Nephron progenitor cell (in vitro differentiated cells): ENCODE results near the gene SREBF1.

Experiments used
- DNase-seq: peaks from one replicate; pipeline ENCODE4 v3.0.0; 2021
- H3K27ac Mint-ChIP-seq: 2 replicates; pipeline ENCODE4 v1.8.0; 2021; ENCODE audit warnings: mild to moderate bottlenecking, moderate library complexity, mixed read lengths
- H3K27me3 Mint-ChIP-seq: 2 replicates; pipeline ENCODE4 v1.8.0; 2021; ENCODE audit warnings: mild to moderate bottlenecking, low read depth, mixed read lengths; ENCODE audit not compliant: poor library complexity
- H3K36me3 Mint-ChIP-seq: 2 replicates; pipeline ENCODE4 v1.8.0; 2021; ENCODE audit warnings: low read depth, mixed read lengths
- H3K4me1 Mint-ChIP-seq: 2 replicates; pipeline ENCODE4 v1.8.0; 2021; ENCODE audit warnings: mixed read lengths
- H3K4me3 Mint-ChIP-seq: 2 replicates; pipeline ENCODE4 v1.8.0; 2021; ENCODE audit warnings: mild to moderate bottlenecking, moderate library complexity, mixed read lengths
- H3K9me3 Mint-ChIP-seq: 2 replicates; pipeline ENCODE4 v1.8.0; 2021; ENCODE audit warnings: mild to moderate bottlenecking, moderate library complexity, mixed read lengths
- TF ChIP-seq, protein P1 (sequence below): fragments of 200-600 bp; sonication (generic); IDR thresholded peaks from 2 replicates; pipeline ENCODE4 v1.5.0; 2021; ENCODE audit warnings: antibody characterized with exemption

Gene SREBF1

GRCh38 chr17:17837380-17837821, 615 bp upstream of the SREBF1 start:
- Mint-ChIP-seq H3K27me3 (peaks cover 5% of the 10 kb centered on the region), H3K9me3 (no peaks in the 10 kb centered on the region), H3K4me1 (peaks cover 69% of the 10 kb centered on the region), H3K4me3 (peak overlapping the region; percentile 90), H3K36me3 (peaks cover 7% of the 10 kb centered on the region), H3K27ac (peak overlapping the region; percentile 97)
- DNase-seq = no peak
- TF ChIP-seq, protein P1, sequence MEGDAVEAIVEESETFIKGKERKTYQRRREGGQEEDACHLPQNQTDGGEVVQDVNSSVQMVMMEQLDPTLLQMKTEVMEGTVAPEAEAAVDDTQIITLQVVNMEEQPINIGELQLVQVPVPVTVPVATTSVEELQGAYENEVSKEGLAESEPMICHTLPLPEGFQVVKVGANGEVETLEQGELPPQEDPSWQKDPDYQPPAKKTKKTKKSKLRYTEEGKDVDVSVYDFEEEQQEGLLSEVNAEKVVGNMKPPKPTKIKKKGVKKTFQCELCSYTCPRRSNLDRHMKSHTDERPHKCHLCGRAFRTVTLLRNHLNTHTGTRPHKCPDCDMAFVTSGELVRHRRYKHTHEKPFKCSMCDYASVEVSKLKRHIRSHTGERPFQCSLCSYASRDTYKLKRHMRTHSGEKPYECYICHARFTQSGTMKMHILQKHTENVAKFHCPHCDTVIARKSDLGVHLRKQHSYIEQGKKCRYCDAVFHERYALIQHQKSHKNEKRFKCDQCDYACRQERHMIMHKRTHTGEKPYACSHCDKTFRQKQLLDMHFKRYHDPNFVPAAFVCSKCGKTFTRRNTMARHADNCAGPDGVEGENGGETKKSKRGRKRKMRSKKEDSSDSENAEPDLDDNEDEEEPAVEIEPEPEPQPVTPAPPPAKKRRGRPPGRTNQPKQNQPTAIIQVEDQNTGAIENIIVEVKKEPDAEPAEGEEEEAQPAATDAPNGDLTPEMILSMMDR = no peak

- Mint-ChIP-seq H3K9me3 (no peaks in the 10 kb centered on the region), H3K4me3 (peak overlapping the region; percentile 83), H3K4me1 (peaks cover 76% of the 10 kb centered on the region), H3K36me3 (peaks cover 12% of the 10 kb centered on the region), H3K27me3 (peaks cover 7% of the 10 kb centered on the region), H3K27ac (peak overlapping the region; percentile 66)
- DNase-seq = peak; percentile 99
- TF ChIP-seq, protein P1 = no peak
Measured at GRCh38 chr17:17836250-17836817, 452 bp downstream of the SREBF1 start.

DNA sequence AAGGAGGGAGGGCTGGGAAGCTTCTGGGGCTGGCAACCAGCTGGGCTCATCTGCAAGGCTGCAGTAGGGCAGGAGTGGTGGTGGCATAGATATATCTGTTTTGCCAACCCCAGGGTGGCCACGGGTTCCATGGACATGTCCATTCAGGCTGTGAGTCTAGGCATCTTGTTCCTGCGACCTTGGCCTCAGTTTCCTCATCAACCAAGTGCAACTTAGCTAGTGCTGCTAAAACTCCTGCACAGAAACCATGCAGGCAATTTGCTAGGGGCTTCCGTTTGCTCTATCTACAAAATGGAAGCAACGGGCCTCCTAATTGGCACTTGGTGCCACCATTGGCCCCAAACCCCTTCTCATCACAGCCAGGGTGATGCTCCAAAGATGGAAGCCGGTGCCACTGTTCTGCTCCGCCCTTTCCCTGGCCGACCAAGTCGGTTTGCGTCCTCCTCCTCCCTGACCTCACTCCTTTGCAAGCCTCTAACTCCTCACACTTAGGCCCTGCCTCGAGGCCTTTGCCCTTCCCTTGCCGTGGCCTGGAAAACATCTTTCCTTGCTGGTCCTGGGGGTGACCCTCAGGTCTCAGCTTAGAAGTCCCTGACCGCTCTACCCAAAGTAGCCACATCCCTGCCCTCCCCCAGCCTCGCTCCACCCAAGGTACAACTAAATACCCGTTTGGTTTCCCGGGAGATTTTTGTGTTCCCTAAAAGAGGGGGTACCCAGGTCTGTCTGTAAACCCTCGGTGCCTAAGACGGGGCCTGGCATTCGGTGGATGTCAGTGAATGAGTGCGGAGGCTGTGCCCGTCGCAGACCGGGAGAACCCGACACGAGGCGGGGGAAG, 1.2 kb downstream of the SREBF1 start:
- Mint-ChIP-seq H3K27me3 (peaks cover 7% of the 10 kb centered on the region), H3K9me3 (no peaks in the 10 kb centered on the region), H3K36me3 (peaks cover 12% of the 10 kb centered on the region), H3K27ac (peak overlapping the region; percentile 66), H3K4me3 (peak overlapping the region; percentile 83), H3K4me1 (peaks cover 76% of the 10 kb centered on the region)
- TF ChIP-seq, protein P1 = no peak
- no peak for DNase-seq

- Mint-ChIP-seq H3K27me3 (peaks cover 7% of the 10 kb centered on the region), H3K36me3 (peaks cover 12% of the 10 kb centered on the region), H3K4me1 (peaks cover 76% of the 10 kb centered on the region), H3K9me3 (no peaks in the 10 kb centered on the region), H3K27ac (no peak overlapping the region), H3K4me3 (peak overlapping the region; percentile 58)
- TF ChIP-seq, protein P1 = no peak
- DNase-seq = no peak
Measured at GRCh38 chr17:17834974-17835373, 1.8 kb downstream of the SREBF1 start.

DNA sequence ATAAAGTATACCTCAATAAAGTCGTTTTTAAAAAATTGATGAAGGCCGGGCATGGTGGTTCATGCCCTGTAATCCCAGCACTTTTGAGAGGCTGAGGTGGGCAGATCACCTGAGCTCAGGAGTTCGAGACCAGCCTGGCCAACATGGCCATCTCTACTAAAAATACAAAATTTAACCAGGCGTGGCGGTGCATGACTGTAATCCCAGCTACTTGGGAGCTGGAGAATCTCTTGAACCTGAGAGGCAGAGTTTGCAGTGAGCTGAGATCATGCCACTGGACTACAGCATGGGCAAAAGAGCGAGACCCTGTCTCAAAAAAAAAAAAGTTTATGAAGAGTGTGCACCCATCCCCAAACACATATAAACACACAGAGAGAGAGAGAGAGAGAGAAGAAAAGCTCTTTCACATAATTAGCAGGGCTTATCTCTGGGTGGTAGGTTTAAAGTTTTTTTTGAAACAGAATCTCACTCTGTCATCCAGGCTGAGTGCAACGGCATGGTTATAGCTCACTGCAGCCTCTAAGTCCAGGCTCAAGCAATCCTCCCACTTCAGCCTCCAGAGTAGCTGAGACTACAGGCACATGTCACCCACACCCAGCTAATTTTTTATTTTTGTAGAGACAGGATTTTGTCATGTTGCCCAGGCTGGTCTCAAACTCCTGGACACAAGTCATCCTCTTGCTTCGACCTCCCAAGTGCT, 3.0 kb downstream of the SREBF1 start:
- TF ChIP-seq, protein P1 = no peak
- peaks cover 74% of the 10 kb centered on the region for H3K4me1 Mint-ChIP-seq
- no peak overlapping the region for H3K4me3 Mint-ChIP-seq
- no peak for DNase-seq
- H3K9me3 Mint-ChIP-seq = no peaks in the 10 kb centered on the region
- peaks cover 7% of the 10 kb centered on the region for H3K27me3 Mint-ChIP-seq
- H3K27ac Mint-ChIP-seq = no peak overlapping the region
- peaks cover 12% of the 10 kb centered on the region for H3K36me3 Mint-ChIP-seq
